HG03280 (cell line): ENCODE results near the gene MAD2L2.

ENCODE experiments used
- ATAC-seq: cut with Tn5 transposase; IDR thresholded peaks from one replicate; pipeline ENCODE4 v1.9.1; 2021; ENCODE audit warnings: mild to moderate bottlenecking, moderate library complexity; ENCODE audit not compliant: unreplicated experiment

Gene MAD2L2

GRCh38 chr1:11705596-11705995, 24.6 kb upstream of the MAD2L2 start:
- ATAC-seq: no peak

GRCh38 chr1:11704691-11705475, 23.9 kb upstream of the MAD2L2 start:
- no peak for ATAC-seq

GRCh38 chr1:11704194-11704529, 23.2 kb upstream of the MAD2L2 start:
- ATAC-seq: no peak

DNA sequence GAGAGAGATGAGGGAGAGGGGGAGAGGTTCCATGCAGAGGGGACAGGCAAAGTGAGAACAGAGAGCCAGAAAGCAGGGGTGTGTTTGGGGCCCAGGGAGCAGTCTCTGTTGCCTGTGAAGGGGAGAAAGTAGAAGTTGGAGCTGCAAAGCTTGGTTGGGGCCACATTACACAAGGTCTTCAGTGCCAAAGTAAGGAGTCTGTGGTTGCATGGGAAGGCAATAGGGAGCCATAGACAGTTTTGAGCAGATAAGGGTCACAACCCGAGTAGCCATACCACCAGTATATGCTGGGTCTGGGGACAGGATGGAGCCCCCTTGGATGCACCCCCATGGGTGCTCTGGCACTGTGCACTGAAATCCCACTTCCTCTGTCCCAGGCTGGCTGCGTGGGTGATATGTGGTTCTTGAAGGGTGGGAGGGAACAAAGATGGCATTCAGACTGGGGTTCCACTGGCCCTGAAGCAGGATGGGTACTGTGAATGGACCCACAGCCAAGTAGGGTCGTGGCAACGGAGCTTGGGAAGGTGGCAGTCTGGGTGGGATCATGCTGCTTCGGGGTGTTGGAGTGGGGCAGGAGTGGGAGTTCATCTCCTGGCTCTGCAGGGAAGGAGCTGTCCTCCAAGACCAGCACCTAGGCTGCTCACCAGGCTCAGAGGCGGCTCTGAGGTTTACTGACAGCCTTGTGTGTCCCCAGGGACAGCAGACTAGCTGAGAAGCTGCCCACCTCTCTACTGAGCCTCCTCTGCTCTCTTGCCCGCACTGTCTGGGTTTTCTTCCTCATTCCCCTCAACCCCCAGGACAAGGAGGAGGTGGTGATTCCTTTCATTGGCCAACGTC, 22.6 kb upstream of the MAD2L2 start:
- no peak for ATAC-seq

- ATAC-seq: no peak
These were observed 21.2 kb upstream of the MAD2L2 start for GRCh38 chr1:11701981-11702803.

- ATAC-seq: no peak
These were observed 20.6 kb upstream of the MAD2L2 start for GRCh38 chr1:11701551-11701961.

DNA sequence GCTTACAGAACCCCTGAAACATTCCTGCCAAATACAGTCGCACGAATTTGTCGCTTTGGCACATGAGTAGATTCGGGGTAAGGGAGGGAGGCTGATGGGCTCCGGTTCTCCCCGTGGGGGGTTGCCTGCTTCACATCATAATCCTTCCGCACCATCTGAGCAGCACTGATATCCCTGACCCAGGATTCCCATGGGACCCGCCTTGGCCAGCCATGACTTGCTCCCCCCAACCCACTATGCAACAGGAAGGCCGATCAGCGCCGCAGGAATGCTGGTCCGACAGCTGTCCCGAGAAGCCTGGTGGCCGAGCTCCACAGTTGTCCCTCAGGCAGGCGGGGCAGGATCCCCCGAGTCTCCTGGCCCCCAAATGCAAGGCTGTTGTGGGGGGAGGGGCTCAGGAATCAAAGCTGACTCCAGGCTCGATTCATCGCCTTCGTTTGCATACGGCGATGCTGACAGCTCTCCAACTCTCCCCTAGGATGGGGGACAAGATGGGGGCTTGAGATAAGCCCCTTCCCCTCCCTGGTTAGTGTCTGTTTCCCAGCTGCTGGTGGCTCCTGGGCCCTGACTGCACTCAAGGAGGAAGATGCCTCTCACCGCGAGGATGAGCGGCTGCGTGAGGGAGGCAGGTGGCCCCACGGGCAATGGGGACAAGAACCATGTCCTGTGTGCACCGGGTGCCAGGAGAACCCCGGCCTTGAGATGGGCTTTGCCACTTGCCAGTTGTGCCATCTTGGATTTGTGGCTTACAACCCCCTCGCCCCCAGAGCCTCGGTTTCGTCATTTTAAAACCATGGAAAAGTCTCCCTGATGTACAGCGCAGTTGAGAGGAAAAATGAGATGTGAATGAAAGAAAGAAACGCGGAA, 19.9 kb upstream of the MAD2L2 start:
- ATAC-seq: no peak

DNA sequence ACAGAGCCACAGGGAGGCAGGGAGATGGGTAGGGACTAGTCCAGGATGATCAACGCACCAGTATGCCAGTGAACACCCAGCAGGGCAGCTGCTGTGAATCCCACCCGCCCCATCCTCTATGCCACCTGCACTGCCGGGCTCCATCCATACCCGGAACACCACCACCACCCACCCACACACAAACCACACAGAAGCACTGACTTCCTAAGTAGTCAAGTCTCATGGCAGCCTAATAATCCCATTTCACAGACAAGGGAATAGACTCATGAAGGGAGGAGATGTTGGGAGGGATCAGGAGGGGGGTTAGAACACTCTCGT, 16.9 kb upstream of the MAD2L2 start:
- no peak for ATAC-seq

DNA sequence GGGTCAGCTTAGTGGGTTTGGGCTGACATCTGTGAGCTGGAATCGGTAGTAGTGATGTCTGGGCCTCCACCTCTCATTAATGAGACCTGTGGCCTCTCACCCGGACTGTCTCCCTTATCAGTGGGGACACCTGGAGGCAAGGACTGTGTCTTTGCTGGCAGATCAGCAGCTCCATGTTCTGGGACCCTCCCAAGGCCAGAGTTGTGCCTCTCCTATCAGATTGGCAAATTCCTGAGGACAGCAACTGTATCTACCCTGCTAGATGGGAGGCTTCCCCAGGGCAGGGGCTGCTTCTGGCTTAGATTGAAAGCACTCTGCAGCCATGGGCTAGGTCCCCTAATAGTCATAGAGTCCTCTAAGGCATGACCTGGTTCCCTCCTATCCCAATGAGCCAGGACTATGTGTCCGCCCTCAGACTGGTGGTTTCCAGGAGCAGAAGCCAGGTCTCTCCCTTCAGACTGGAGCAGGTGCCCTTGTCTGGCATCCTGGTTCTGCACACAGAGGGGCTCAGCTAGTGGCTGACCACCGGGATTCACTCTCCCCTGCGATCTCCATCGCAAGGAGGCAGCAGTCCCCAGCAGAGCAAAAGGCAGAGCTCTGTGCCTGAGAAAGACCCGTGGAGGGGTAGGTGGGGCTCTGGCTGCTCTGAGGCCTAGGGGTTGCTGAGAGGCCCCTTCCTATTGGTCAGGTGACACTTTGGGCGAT, 16.4 kb upstream of the MAD2L2 start:
- no peak for ATAC-seq

DNA sequence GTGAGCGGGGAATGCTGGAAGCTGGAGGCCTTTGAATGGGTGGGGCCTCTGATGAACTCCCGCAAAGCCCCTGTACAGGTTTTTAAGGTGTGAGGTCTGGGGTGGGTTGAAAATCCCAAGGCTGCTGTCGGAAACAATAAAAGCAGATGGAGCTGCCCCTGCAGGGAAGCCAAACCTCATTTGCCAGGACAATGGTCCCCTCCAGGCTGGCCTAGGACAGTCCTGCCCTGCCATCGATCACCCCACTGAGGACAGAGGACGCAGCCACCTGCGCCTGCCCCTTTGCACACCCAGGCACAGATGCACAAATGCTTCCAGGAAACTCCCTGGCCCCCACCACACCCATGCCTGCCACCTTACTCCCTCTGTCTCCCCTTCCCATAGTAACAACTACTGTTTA, 14.9 kb upstream of the MAD2L2 start:
- ATAC-seq: no peak

DNA sequence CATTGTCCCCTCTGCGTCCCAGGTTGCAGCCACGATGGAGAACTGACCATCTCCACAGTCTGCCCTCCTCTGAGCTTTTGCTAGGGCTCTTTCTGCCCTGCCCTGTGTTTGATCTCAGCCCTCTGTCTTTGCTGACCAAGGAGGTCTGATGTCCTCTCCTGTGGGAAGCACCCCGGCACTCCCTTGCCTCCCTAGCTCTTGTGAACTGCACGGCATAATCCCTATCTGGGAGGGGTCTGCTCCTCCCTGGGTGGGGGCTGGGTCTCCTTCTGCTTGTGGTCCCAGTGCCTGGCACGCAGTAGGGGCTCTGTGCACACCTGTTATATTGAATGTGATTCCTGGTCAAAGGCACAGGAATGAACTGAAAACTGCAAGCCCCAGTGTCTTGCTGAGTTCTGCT, 13.0 kb upstream of the MAD2L2 start:
- no peak for ATAC-seq

- no peak for ATAC-seq
These were observed 12.2 kb upstream of the MAD2L2 start for GRCh38 chr1:11693024-11693590.

- ATAC-seq: no peak
These were observed 11.2 kb upstream of the MAD2L2 start for GRCh38 chr1:11691928-11692711.

DNA sequence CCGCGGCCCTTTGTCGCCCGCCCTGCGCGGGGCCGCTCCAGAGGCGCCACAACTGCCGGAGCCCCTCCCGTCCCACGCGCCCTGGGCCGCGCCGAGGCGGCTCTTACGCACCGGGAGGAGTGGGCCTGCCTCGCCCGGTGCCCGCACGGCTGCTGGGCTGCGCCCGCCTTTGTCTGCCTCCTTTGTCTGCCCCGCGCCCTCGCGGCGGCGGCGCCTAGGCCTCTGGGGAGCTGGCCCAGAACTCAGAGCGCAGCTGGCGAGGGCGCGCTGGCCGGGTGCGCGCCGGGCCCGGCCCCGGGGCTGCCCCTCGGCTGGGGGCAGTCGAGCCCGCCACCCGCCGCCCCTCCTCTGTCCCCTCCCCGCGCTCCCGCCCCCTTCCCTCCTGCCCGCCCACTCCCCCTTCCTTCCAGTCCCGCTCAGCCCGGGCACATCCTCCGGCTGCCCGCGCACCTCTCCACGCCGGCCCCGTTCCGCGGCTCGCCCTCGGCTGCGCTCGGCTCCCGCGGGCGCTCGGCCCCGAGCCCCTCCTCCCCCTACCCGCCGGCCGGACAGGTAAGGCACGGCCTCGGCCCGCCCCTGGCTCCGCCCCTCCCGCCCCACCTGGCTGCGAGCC, 10.5 kb upstream of the MAD2L2 start, which contains the start of gene DRAXIN:
TSS of gene DRAXIN (plus strand) at position 409 of the 613 bp plus-strand sequence. CDS start 14,549 bp downstream, outside the sequence.
- ATAC-seq: no peak

DNA sequence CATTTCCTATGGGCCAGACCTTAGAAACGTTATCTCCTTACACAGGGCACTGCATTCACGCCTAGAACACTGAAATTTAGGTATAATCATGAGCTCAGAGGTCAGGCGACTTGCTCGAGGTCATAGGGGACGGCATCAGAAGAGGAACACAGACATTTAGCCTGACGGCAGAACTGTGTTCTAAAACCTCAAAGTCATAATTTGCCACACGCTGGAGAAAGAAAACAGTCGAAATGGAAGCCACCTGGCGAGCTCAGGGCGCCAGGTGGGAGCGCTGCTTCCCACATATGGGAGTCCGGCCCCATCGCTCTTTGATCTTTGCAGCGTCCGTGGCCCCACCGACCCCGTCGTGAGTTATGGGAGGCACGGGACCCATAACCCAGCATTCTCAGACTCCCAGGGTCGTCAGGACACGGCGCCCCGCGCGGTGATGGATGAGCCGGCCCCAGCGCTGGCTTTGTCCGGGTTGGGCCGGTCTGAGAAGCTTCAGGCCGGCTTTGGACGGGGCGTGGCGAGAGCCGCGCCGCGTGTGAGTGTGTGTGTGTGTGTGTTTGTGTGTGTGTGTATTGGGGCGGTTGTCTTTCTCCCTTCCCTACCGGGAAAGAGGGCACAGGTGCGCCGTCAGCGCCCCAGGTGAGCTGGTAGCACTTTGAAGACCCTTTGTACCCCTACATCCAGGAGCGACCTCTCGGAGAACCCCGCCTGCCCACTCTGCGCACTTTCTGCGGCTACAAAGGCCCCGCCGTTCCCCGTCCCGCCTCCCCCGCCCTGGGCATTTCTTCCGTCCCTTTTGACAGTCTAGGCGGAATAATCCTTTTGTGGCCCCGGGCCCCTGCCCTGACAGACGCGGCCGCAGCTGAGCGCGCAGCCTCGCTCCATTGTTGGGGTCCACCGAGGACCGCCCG, 9.7 kb upstream of the MAD2L2 start:
- no peak for ATAC-seq

DNA sequence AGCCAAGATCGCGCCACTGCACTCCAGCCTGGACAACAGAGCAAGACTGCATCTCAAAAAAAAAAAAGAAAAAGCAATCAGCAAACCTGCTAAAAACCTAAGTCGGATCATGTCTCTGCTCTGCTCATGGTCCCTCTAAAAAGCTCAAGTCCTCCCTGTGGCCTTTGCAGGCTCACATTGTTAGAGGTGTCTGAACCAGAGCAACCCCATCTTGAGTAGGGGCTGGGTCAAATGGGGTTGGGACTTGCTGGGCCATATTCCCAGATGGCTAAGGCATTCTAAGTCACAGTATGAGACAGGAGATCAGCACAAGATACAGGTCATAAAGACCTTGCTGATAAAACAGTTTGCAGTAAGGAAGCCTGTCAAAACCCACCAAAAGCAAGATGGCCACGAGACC, 7.6 kb upstream of the MAD2L2 start:
- no peak for ATAC-seq

- ATAC-seq: no peak
These were observed 4.3 kb upstream of the MAD2L2 start for GRCh38 chr1:11685210-11685752.
